Neural crest cell (in vitro differentiated cells): ENCODE measurements around the gene AKAP13. TPM values are rescaled to one million over a fixed set of nuclear protein-coding genes. Genes with fewer than 3 reads are reported as not detected.

Experiments
- DNase-seq: peaks from one replicate; pipeline ENCODE4 v3.0.0; 2021; ENCODE audit warnings: low read depth, mixed read lengths, low spot score
- H3K27ac Mint-ChIP-seq: one replicate; pipeline ENCODE4 v1.8.0; 2021; ENCODE audit warnings: mild to moderate bottlenecking, mixed read lengths; ENCODE audit not compliant: unreplicated experiment
- H3K27me3 Mint-ChIP-seq: 2 replicates; pipeline ENCODE4 v1.8.0; 2021; ENCODE audit warnings: low read depth, mild to moderate bottlenecking, mixed read lengths
- H3K36me3 Mint-ChIP-seq: 2 replicates; pipeline ENCODE4 v1.8.0; 2021; ENCODE audit warnings: low read depth, mild to moderate bottlenecking, mixed read lengths
- H3K4me1 Mint-ChIP-seq: 2 replicates; pipeline ENCODE4 v1.8.0; 2021; ENCODE audit warnings: mixed read lengths
- H3K4me3 Mint-ChIP-seq: one replicate; pipeline ENCODE4 v1.8.0; 2021; ENCODE audit warnings: mild to moderate bottlenecking, mixed read lengths
- H3K9me3 Mint-ChIP-seq: 2 replicates; pipeline ENCODE4 v1.8.0; 2021; ENCODE audit warnings: mixed read lengths
- CTCF ChIP-seq: fragments of 200-600 bp; sonication (generic); conservative IDR thresholded peaks from 2 replicates; pipeline ENCODE4 v1.5.0; 2021; ENCODE audit warnings: antibody characterized with exemption, mild to moderate bottlenecking
- total RNA-seq: library from RNA; stranded (reverse); gene quantifications from 2 replicates; pipeline ENCODE4 v1.2.1, GENCODE V29; 2021

Gene AKAP13
- total RNA-seq, 1 donor from 2014 or later, result 81.3 TPM

DNA sequence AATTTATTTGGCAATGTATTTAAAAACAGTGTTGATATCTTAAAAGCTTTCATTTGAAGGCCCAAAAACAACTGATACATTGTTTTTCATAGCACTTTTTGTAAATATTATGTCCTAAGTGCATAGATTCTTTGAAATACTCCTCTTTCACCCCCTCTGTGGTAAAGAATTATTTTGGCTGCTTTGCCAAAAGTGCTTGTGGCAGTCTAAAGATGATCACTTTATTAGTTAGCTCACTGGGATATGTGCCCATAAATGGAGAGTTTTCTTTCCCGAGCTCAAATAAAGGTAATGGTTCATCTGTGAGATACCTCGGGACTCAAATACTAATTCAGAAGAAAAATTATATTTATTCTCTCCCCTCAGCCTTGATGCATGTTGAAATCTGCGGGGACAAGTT is 16.7 kb downstream of the AKAP13 start:
- no peak overlapping the region for H3K27ac Mint-ChIP-seq
- peaks cover 4% of the 10 kb centered on the region for H3K36me3 Mint-ChIP-seq

GRCh38 chr15:85397926-85398325 is 17.5 kb downstream of the AKAP13 start:
- DNase-seq, result no peak
- no peaks in the 10 kb centered on the region for H3K27me3 Mint-ChIP-seq
- H3K36me3 Mint-ChIP-seq, result peaks cover 4% of the 10 kb centered on the region
- H3K27ac Mint-ChIP-seq, result no peak overlapping the region
- H3K4me3 Mint-ChIP-seq, result no peak overlapping the region
- no peaks in the 10 kb centered on the region for H3K9me3 Mint-ChIP-seq
- no peak for TF ChIP-seq CTCF
- peaks cover 32% of the 10 kb centered on the region for H3K4me1 Mint-ChIP-seq

More for the DNA sequence above, 16.7 kb downstream of the AKAP13 start:
- no peak for DNase-seq
- no peak for TF ChIP-seq CTCF
- no peak overlapping the region for H3K4me3 Mint-ChIP-seq
- H3K4me1 Mint-ChIP-seq, result peaks cover 29% of the 10 kb centered on the region
- H3K9me3 Mint-ChIP-seq, result no peaks in the 10 kb centered on the region
- no peaks in the 10 kb centered on the region for H3K27me3 Mint-ChIP-seq

DNA sequence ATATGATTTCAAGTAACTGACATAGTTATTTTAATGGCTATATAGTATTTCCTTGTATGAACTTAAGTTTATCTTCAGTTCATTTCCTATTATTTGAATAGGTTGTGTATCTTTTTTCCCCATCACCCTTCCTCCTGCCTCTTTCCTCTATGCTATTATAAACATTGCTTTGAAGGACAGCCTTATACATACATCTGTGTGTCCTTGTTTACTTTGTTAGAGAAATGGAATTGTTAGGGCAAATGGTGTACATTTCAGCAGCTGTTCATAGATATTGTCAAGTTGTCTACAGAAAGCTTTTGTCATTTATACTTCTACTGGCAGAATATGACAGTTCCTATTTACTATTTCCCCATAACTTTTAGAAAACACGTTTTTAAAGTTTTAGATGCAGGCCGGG is 18.4 kb downstream of the AKAP13 start:
- peaks cover 4% of the 10 kb centered on the region for H3K36me3 Mint-ChIP-seq
- no peak overlapping the region for H3K4me3 Mint-ChIP-seq
- no peak for TF ChIP-seq CTCF
- H3K9me3 Mint-ChIP-seq, result no peaks in the 10 kb centered on the region
- no peak for DNase-seq
- no peaks in the 10 kb centered on the region for H3K27me3 Mint-ChIP-seq
- H3K4me1 Mint-ChIP-seq, result peaks cover 26% of the 10 kb centered on the region
- H3K27ac Mint-ChIP-seq, result no peak overlapping the region

- Mint-ChIP-seq H3K9me3 (no peaks in the 10 kb centered on the region), H3K4me1 (peaks cover 27% of the 10 kb centered on the region), H3K36me3 (peaks cover 4% of the 10 kb centered on the region), H3K27me3 (no peaks in the 10 kb centered on the region), H3K4me3 (no peak overlapping the region), H3K27ac (no peak overlapping the region)
- DNase-seq, result no peak
- no peak for TF ChIP-seq CTCF
Measured at GRCh38 chr15:85399627-85400026, 19.2 kb downstream of the AKAP13 start.

DNA sequence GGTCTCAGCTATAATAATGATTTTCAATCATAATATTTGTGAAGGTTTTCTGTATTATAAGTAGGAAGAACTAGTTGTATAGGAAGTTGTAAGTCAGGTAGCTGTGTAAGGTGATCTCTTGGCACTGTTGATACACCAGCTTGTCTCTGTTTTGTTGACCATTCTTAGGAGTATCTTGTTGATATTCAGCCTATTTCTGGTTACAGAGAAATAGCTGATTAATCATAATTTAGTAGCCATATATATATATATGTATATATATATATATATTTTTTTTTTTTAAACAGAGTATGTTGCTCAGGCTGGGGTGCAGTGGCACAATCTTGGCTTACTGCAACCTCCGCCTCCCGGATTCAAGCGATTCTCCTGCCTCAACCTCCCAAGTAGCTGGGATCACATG is 20.2 kb downstream of the AKAP13 start:
- Mint-ChIP-seq H3K9me3 (no peaks in the 10 kb centered on the region), H3K4me3 (no peak overlapping the region), H3K4me1 (peaks cover 37% of the 10 kb centered on the region), H3K27ac (no peak overlapping the region), H3K27me3 (no peaks in the 10 kb centered on the region), H3K36me3 (peaks cover 4% of the 10 kb centered on the region)
- TF ChIP-seq CTCF, result no peak
- no peak for DNase-seq
